Lower leg skin (tissue), 4 donors: ENCODE results near the gene KCNN3. TPM values are rescaled to one million over a fixed set of nuclear protein-coding genes. Genes with fewer than 3 reads are reported as not detected.
A peak's percentile ranks its signal among the peaks of the same experiment; 100 is the strongest.
"Not testable (repeated sequence)": the region's sequence is repeated elsewhere in the genome, so short reads cannot be mapped to it uniquely, and the experiment has no call there.

ENCODE experiments used
- DNase-seq, 2 donors: peaks; one replicate each; pipeline ENCODE4 v3.0.0-alpha.2; 2019; ENCODE audit warnings: low spot score in 2 of 2
- H3K4me3 ChIP-seq: fragments of 200-600 bp; sonication (generic); 2 replicates; pipeline ENCODE4 v1.5.1; 2017; ENCODE audit warnings: mild to moderate bottlenecking, low read depth; ENCODE audit not compliant: poor library complexity, severe bottlenecking
- POLR2A ChIP-seq, 2 donors: fragments of 450-650 bp; IDR thresholded peaks; one replicate each; pipeline ENCODE4 v1.6.1; 2016 to 2017; ENCODE audit warnings: antibody characterized with exemption in 2 of 2, mild to moderate bottlenecking in 1 of 2, moderate library complexity in 1 of 2
- WGBS, 2 donors: methylation state at CpG; one replicate each; pipeline ENCODE4 v1.1.5; 2018; 5-methylcytosine and 5-hydroxymethylcytosine counted together
- intact Hi-C: fragments of 100-400 bp; cut with DNase I; formaldehyde crosslinking; loops from one replicate; pipeline ENCODE4 v1.15.0; 2023; ENCODE audit warnings: low total_unique reads
- total RNA-seq, 4 donors: library from RNA; depleted of rRNA; stranded (reverse); fragments of >200 nt; gene quantifications; one replicate each; pipeline ENCODE4 v1.1.0, GENCODE V29; 2016
- TF ChIP-seq, protein P1 (sequence below), 3 donors: fragments of 450-650 bp; IDR thresholded peaks; one replicate each; pipeline ENCODE4 v1.5.1; 2016; ENCODE audit warnings: antibody characterized with exemption in 3 of 3, mild to moderate bottlenecking in 3 of 3, moderate library complexity in 2 of 3

Gene KCNN3
- total RNA-seq, 4 donors from 2014 or later = 0.13 to 2.1 (median 0.36) TPM

DNA sequence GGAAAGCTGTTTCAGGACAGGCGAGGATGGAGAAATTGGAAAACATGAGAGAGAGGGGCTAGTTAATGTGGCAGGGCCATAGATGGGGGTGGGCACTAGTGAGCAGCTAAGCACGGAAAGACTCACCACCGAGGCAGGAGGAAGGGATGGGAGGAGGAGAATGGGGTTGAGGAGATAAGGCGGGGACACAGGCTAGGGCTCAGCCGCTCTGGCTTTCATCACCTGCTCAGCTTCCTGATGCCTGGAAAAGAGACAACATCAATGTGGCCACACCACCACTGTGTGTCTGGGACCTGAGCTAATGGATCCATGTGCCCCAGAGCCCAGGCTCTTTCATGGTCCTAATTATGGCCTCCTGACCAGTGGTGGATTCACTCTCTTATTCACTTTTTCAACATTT, 38.9 kb upstream of the KCNN3 start:
- H3K4me3 ChIP-seq = no peak overlapping the region
- DNase-seq = peak in 1 of 2 donors; percentile 72
- 91 to 92% methylated on average over 5 of the region's 5 CpGs for WGBS, 2 donors
- TF ChIP-seq, protein P1, sequence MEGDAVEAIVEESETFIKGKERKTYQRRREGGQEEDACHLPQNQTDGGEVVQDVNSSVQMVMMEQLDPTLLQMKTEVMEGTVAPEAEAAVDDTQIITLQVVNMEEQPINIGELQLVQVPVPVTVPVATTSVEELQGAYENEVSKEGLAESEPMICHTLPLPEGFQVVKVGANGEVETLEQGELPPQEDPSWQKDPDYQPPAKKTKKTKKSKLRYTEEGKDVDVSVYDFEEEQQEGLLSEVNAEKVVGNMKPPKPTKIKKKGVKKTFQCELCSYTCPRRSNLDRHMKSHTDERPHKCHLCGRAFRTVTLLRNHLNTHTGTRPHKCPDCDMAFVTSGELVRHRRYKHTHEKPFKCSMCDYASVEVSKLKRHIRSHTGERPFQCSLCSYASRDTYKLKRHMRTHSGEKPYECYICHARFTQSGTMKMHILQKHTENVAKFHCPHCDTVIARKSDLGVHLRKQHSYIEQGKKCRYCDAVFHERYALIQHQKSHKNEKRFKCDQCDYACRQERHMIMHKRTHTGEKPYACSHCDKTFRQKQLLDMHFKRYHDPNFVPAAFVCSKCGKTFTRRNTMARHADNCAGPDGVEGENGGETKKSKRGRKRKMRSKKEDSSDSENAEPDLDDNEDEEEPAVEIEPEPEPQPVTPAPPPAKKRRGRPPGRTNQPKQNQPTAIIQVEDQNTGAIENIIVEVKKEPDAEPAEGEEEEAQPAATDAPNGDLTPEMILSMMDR (IDR thresholded peaks at IDR 0.05) = no peak
- intact Hi-C loops = loop anchor here (5.0 kb wide), 1 partner anchor 143 kb away; the partner anchor contains the start of gene ADAM15

DNA sequence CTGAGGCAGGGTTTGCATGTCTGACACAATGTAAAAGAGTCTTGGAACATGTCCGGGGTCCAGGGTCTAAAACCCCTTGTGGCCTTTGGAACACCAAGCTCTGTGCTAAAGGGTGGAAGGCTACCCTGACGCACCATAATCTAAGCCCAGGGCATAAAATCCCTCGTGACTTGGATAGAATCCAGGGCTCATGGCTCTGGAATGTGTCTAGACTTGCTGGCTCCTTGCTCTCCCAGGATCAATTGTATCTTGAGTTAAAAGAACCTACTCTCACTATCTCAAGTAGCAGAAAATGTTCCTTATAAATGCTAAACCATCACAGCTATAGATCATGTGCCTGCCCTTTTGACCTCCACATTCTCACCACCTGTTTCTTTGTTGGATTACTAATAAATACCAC, 38.0 kb upstream of the KCNN3 start:
- 56 to 61% methylated on average over 3 of the region's 3 CpGs for WGBS, 2 donors
- intact Hi-C loops = loop anchor here (5.0 kb wide), 1 partner anchor 144 kb away; the partner anchor contains the start of gene ADAM15

DNA sequence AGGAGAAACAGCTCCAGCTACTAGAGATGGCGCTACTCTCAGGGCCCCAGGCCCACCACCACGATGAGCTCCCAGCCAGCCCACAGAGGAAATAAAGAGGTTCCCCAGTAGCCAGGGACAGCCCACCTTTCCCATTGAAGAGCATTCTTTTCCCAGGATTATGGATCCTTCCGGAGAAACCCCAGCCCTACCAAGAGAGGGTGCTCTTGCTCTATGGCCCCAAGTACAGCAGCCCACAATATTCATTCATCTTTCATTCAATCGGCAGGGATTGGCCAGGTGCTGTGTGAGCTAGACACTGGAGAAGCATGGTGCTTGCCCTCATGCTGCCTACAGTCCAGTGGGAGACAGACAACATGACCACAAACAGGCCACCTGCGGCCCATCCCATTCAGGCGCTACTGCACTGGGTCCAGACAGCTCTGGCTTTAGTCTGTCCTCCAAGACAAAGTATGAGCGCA, 36.6 kb upstream of the KCNN3 start:
- intact Hi-C loops = loop anchor here (5.0 kb wide), 1 partner anchor 146 kb away; the partner anchor contains the start of gene ADAM15
- H3K4me3 ChIP-seq = no peak overlapping the region
- WGBS, 2 donors = 81 to 83% methylated on average over 7 of the region's 7 CpGs
- TF ChIP-seq POLR2A (IDR thresholded peaks at IDR 0.05) = no peak
- TF ChIP-seq, protein P1 (IDR thresholded peaks at IDR 0.05) = no peak
- peak in 1 of 2 donors; percentile 59 for DNase-seq

More for the DNA sequence above, 38.0 kb upstream of the KCNN3 start:
- not testable (repeated sequence) for H3K4me3 ChIP-seq
- peak in 1 of 2 donors; percentile 15 for DNase-seq

DNA sequence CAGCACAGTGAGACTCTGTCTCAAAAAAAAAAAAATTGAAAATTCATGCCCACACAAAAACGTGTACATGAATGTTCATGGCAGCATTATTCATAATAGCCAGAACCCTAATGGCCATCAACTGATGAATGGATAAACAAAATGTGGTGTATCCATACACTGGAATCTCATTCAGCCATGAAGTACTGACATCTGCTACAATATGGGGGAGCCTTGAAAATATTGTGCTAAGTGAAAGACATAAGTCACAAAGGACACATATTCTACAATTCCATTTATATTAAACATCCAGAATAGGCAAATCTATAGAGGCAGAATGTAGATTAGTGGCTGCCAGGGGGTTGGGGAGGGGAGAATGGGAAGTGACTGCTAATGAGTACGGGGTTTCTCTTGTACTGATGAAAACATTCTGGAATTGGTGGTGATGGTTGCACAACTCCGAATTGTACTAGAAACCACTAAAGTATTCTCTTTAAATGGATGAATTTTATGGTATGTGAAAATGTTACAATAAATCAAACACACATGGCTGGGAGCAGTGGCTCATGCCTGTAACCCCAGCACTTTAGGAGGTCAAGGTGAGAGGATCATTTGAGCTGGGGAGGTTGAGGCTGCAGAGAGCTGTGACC, 33.0 kb upstream of the KCNN3 start:
- 41 to 69% methylated on average over 3 of the region's 3 CpGs for WGBS, 2 donors
- no peak for TF ChIP-seq POLR2A (IDR thresholded peaks at IDR 0.05)
- TF ChIP-seq, protein P1 (IDR thresholded peaks at IDR 0.05) = no peak
- no peak overlapping the region for H3K4me3 ChIP-seq
- intact Hi-C loops = no loop called here
- peak in 1 of 2 donors; percentile 59 for DNase-seq

DNA sequence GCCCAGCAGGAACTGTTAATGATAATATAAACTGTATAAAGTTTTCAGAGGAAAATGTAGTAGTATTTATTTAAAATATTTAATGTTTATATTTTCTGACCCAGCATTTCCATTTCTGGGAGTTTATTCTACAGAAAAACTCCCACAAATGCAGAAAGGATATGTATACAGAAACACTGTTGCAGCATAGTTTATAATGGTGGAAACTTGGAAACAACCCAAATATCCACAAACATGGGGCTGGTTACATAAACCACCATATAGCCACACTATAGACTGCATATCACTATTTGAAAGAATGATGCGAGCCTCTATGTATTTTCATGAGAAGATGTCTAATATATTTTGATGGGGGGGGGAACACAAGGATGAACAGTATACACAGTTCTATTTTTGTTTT, 31.5 kb upstream of the KCNN3 start:
- TF ChIP-seq, protein P1 (IDR thresholded peaks at IDR 0.05) = no peak
- TF ChIP-seq POLR2A (IDR thresholded peaks at IDR 0.05) = no peak
- WGBS, 2 donors = 94 to 97% methylated on average over 1 of the region's 1 CpG

DNA sequence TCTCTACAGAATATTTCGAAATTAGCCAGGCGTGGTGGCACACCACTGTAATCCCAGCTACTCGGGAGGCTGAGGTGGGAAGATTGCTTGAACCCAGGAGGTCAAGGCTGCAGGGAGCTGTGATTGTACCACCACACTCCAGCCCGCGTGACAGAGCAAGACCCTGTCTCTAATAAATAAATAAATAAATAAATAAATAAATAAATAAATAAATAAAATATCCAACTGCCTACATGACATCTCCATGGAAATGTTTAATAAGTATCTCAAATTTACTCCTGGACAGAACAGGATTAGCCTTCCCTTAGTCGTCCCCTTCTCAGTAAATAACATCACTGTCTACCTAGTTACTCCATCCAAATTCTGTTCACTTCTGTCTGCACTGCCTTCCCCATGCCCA, 29.0 kb upstream of the KCNN3 start:
- 95% methylated on average over 6 of the region's 6 CpGs for WGBS, 2 donors
- peak in 1 of 2 donors; percentile 43 for DNase-seq
- H3K4me3 ChIP-seq = no peak overlapping the region
- TF ChIP-seq, protein P1 (IDR thresholded peaks at IDR 0.05) = no peak
- TF ChIP-seq POLR2A (IDR thresholded peaks at IDR 0.05) = no peak
- intact Hi-C loops = no loop called here

More for the DNA sequence above, 31.5 kb upstream of the KCNN3 start:
- no peak overlapping the region for H3K4me3 ChIP-seq
- no peak for DNase-seq
- intact Hi-C loops = no loop called here
